ENCODE measurements around the gene PEAK1.

Gene PEAK1

GRCh38 chr15:77083381-77084160 lies 336.3 kb downstream of the PEAK1 start:
- peak; percentile 53 to 79 (median 64) for DNase-seq

GRCh38 chr15:77081971-77082370 lies 337.9 kb downstream of the PEAK1 start:
- DNase-seq, result no peak

- DNase-seq, result no peak
These were observed 343.5 kb downstream of the PEAK1 start for GRCh38 chr15:77076323-77076915.

- no peak for DNase-seq
These were observed 344.4 kb downstream of the PEAK1 start for GRCh38 chr15:77075528-77075927.

GRCh38 chr15:77074350-77074749 lies 345.6 kb downstream of the PEAK1 start:
- no peak for DNase-seq

GRCh38 chr15:77071305-77072223 lies 348.3 kb downstream of the PEAK1 start:
- DNase-seq, result no peak

GRCh38 chr15:77070495-77071304 lies 349.2 kb downstream of the PEAK1 start, which contains the start of gene TSPAN3:
TSS of gene TSPAN3 (minus strand) at chr15:77071109. CDS start at chr15:77070954, 155 bp downstream.
- DNase-seq, result peak; percentile 94 to 97 (median 96)

GRCh38 chr15:77070180-77070494 lies 349.8 kb downstream of the PEAK1 start:
- DNase-seq, result no peak

- peak in 1 of 4 experiments; percentile 8 for DNase-seq
These were observed 350.3 kb downstream of the PEAK1 start for GRCh38 chr15:77069521-77070121.

GRCh38 chr15:77068633-77069032 lies 351.3 kb downstream of the PEAK1 start:
- DNase-seq, result no peak

- peak in 2 of 4 experiments; percentile 63 to 64 for DNase-seq
These were observed 352.1 kb downstream of the PEAK1 start for GRCh38 chr15:77067691-77068367.

GRCh38 chr15:77066971-77067690 lies 352.8 kb downstream of the PEAK1 start:
- peak in 3 of 4 experiments; percentile 33 to 68 (median 64) for DNase-seq

- peak; percentile 72 to 89 (median 76) for DNase-seq
These were observed 355.2 kb downstream of the PEAK1 start for GRCh38 chr15:77064539-77065308.

- DNase-seq, result peak in 2 of 4 experiments; percentile 40 to 43
These were observed 355.8 kb downstream of the PEAK1 start for GRCh38 chr15:77064063-77064462.

GRCh38 chr15:77063249-77063648 lies 356.7 kb downstream of the PEAK1 start:
- no peak for DNase-seq

- peak in 2 of 4 experiments; percentile 36 to 41 for DNase-seq
These were observed 359.4 kb downstream of the PEAK1 start for GRCh38 chr15:77060546-77060945.

- DNase-seq, result peak in 3 of 4 experiments; percentile 47 to 79 (median 78)
These were observed 360.0 kb downstream of the PEAK1 start for GRCh38 chr15:77059786-77060361.

GRCh38 chr15:77058468-77058867 lies 361.4 kb downstream of the PEAK1 start:
- DNase-seq, result no peak

- DNase-seq, result no peak
These were observed 362.2 kb downstream of the PEAK1 start for GRCh38 chr15:77057685-77058084.
